T-helper 2 cell treated with Interferon-gamma antibody and Interleukin-4, amounts not matched to agents 5 μg/mL and 100 μg/mL, for 36 hours (primary cell): ENCODE results near the gene ARID1B.

Source experiments
- DNase-seq: peaks from one replicate; pipeline ENCODE4 v3.0.0; 2021; ENCODE audit warnings: low spot score
- H3K27ac Mint-ChIP-seq: one replicate; pipeline ENCODE4 v1.8.0; 2021; ENCODE audit warnings: mild to moderate bottlenecking, mixed read lengths
- H3K27me3 Mint-ChIP-seq: one replicate; pipeline ENCODE4 v1.8.0; 2021; ENCODE audit warnings: low read depth, mixed read lengths
- H3K36me3 Mint-ChIP-seq: one replicate; pipeline ENCODE4 v1.8.0; 2021; ENCODE audit warnings: low read depth, mixed read lengths
- H3K4me1 Mint-ChIP-seq: one replicate; pipeline ENCODE4 v1.8.0; 2021; ENCODE audit warnings: low read depth, mixed read lengths
- H3K4me3 Mint-ChIP-seq: one replicate; pipeline ENCODE4 v1.8.0; 2022; ENCODE audit warnings: mild to moderate bottlenecking, moderate library complexity, mixed read lengths
- H3K9me3 Mint-ChIP-seq: one replicate; pipeline ENCODE4 v1.8.0; 2021; ENCODE audit warnings: mixed read lengths

Gene ARID1B

GRCh38 chr6:156957931-156958547 lies 180.9 kb downstream of the ARID1B start:
- H3K27ac Mint-ChIP-seq, result peak overlapping the region; percentile 24

DNA sequence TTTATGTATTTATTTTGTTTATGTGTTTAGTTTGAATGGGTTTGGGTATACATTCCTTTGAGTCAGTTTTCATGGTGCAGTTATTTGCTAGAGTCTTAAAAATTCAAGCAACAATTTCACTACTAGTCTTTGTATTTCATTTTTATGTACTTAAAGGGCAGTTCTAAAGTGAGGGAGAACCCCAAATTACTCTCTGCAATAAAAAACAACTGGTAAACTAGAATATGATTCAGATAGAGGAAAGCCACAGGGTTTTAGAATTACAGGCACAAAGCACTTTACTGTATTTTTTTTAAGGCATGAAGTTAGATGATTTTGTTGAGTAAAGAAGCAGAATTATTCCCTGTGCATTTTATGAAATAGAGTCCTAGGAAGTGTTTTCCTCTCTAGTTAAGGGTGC lies 183.3 kb downstream of the ARID1B start:
- Mint-ChIP-seq H3K27ac (no peak overlapping the region), H3K4me3 (no peak overlapping the region)

More at GRCh38 chr6:156957931-156958547, 180.9 kb downstream of the ARID1B start:
- Mint-ChIP-seq H3K9me3 (no peaks in the 10 kb centered on the region), H3K36me3 (no peaks in the 10 kb centered on the region), H3K27me3 (no peaks in the 10 kb centered on the region), H3K4me1 (peaks cover 46% of the 10 kb centered on the region), H3K4me3 (no peak overlapping the region)
- DNase-seq, result no peak

DNA sequence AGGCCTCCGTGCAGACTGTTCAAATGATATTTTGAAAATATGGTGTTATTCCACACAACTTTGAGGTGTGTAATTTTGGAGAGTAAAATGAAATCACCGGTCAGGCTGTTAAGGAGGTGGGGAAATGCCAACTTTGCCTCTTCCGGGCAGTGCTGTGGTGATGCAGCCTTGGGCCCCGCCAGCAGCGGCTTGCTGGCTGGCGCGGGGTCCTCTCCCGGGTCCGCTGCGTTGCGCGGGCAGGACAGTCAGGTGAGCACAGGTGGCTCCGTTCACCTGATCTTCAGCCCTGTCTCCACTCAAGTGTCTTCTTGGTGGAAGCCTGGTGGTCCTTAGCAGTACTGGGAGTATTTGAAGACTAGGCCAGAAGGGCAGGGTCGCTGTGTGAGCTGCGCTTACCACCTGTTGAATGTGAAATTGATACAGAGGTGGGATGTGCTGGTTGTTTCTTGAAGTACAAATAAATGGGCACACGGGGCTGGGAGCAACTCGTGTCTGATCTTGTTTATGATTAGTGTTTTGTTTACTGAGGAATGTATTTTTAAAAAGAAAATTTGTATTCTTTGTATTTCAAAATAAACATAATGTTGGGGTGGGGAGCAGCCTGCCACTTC lies 184.2 kb downstream of the ARID1B start:
- DNase-seq, result no peak
- Mint-ChIP-seq H3K27me3 (no peaks in the 10 kb centered on the region), H3K4me3 (no peak overlapping the region), H3K27ac (no peak overlapping the region), H3K36me3 (no peaks in the 10 kb centered on the region), H3K4me1 (peaks cover 37% of the 10 kb centered on the region), H3K9me3 (no peaks in the 10 kb centered on the region)

More for the DNA sequence above, 183.3 kb downstream of the ARID1B start:
- Mint-ChIP-seq H3K27me3 (no peaks in the 10 kb centered on the region), H3K36me3 (no peaks in the 10 kb centered on the region), H3K4me1 (peaks cover 43% of the 10 kb centered on the region), H3K9me3 (no peaks in the 10 kb centered on the region)
- no peak for DNase-seq

DNA sequence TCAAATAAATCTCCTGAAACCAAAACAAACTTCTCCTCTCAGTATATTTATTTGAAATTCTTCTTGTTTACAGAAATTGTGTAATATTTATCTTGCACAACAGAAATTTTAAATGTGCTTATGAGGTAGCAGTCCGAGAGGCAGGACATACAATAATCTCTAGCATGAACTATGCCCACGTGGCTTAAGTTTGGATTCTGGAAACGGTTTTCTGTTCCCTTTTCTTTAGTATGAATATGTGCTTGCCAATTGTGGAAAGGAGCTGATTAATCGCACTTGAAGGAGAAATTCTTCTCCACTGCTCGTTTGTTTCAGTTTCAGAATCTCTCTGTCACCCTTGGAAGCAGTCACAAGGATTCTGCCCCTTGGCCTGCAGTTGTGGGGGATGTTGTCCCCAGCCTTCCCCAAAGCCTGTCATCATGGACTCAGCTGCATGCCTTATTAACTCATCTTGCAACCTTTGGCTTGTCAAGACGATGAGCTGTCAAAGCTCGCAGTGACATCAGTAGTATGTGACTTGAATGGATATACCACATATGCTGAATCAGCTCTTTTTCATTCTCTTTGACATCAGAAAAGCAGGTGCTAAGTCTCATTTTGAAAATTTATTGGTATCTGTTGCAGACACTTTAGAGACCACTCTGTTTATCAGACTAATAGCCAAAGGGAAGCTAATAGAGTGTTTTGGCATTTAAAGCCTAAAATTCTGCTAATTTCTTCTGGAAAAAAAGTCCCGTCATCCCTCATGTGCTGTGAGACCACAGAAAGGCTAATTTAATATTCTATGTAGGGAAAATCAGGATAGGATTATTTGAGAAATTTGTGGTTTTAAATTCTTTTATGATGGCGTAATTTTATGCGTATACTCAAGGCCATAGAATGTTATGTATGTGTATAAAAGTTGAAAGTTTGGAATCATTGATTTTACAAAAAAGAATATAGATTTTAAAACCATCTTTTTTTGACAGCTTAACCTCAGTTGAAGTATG lies 186.8 kb downstream of the ARID1B start:
- no peaks in the 10 kb centered on the region for H3K27me3 Mint-ChIP-seq
- no peak overlapping the region for H3K27ac Mint-ChIP-seq
- no peaks in the 10 kb centered on the region for H3K36me3 Mint-ChIP-seq
- H3K9me3 Mint-ChIP-seq, result no peaks in the 10 kb centered on the region
- no peak for DNase-seq
- peaks cover 18% of the 10 kb centered on the region for H3K4me1 Mint-ChIP-seq
- H3K4me3 Mint-ChIP-seq, result no peak overlapping the region

DNA sequence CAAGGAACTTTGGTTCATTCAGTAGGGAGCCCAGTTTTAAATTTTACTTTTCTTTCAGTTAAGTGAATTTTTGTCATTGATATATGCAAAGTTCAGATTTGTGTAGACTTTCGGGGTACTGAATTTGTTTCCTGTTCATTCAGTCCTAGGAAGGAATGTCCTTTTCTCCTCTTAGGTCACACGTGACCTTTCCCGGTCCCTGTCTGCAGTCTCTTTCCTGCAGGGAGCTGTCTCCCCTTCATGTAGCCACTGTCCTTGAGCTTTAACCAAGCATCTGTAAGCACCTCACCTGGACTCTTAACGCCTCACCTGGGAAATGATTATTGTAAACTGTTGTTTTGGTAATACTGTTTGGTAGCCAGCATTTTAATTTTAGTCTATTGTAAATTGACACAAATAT lies 190.7 kb downstream of the ARID1B start:
- Mint-ChIP-seq H3K27me3 (no peaks in the 10 kb centered on the region), H3K36me3 (no peaks in the 10 kb centered on the region), H3K4me1 (peaks cover 11% of the 10 kb centered on the region), H3K9me3 (no peaks in the 10 kb centered on the region), H3K4me3 (no peak overlapping the region), H3K27ac (no peak overlapping the region)
- no peak for DNase-seq

DNA sequence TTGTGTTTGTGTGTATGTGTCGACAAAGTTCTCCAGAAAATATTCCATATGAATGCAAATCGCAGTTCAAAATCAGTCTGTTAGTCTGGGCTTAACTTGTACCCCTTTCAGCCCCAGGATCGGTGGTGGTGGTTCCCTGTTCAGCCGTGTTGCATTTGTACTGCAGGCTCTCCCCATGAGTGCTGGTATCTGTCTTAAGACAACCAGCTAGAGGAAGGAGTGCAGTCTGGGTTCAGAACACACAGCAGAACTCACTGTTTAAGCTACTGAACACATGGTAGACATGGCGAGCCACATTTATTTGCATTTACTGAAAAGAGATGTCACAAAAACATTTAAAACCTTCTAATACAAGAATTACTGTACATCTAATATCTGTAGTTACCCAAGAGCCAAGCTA lies 192.1 kb downstream of the ARID1B start:
- peaks cover 12% of the 10 kb centered on the region for H3K4me1 Mint-ChIP-seq
- H3K27me3 Mint-ChIP-seq, result no peaks in the 10 kb centered on the region
- no peaks in the 10 kb centered on the region for H3K9me3 Mint-ChIP-seq
- no peak overlapping the region for H3K4me3 Mint-ChIP-seq
- no peak overlapping the region for H3K27ac Mint-ChIP-seq
- H3K36me3 Mint-ChIP-seq, result no peaks in the 10 kb centered on the region
- no peak for DNase-seq

GRCh38 chr6:156970595-156971112 lies 193.5 kb downstream of the ARID1B start:
- H3K27me3 Mint-ChIP-seq, result no peaks in the 10 kb centered on the region
- no peak overlapping the region for H3K27ac Mint-ChIP-seq
- H3K4me3 Mint-ChIP-seq, result no peak overlapping the region
- no peak for DNase-seq
- no peaks in the 10 kb centered on the region for H3K36me3 Mint-ChIP-seq
- peaks cover 3% of the 10 kb centered on the region for H3K9me3 Mint-ChIP-seq
- H3K4me1 Mint-ChIP-seq, result peaks cover 19% of the 10 kb centered on the region

DNA sequence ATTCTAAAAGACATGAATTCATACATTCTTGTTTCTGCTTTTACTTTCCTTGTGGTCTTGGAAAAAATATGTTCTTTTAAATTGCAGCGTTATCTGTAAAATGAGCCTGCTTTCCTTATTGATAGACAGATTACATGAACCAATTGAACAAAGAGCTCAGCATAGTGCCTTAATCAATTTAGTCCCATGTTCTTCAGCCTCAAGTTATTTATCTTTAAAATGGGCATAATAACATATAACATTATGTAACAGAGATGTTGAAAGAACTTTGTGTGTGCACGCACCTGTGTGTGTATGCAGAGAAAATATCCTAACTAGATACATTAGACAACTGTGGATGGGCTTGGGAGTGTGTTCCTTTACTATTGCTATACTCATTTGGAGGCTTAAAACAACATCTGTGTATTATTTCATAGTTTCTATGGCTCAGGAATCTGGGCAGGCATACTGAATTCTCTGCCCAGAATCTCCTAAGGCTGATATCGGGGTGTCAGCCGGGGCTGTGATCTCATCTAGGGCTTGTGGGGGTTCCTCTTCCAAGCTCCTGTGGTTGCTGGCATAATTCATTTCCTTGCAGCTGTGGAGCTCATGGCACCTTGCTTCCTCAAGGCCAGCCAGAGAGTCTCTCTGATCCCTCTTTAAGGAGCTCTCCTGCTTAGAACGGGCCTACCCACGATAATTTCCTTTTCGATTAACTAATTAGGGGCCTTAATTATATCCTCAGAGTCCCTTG lies 194.1 kb downstream of the ARID1B start:
- H3K27ac Mint-ChIP-seq, result no peak overlapping the region

DNA sequence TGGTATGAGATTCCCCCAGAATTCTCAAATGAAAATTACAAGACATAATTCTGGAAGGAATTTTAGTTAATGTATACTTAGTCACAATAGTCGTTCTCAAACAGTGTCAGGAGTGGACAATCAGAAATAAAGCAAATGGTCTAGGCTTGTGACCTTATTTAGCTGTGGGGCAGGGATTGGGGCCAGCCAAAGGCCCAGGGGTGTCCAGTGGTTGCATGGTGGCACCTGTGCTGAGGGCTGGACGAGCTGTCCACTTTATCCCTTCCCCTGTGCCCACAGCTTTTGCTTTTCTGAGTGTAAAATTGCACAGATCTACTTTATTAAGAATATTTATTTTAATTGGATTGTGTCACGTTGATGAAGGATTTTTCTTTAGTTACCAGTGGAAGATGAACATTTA lies 195.0 kb downstream of the ARID1B start:
- no peak for DNase-seq
- peaks cover 3% of the 10 kb centered on the region for H3K9me3 Mint-ChIP-seq
- peaks cover 1% of the 10 kb centered on the region for H3K36me3 Mint-ChIP-seq
- H3K27ac Mint-ChIP-seq, result no peak overlapping the region
- H3K4me1 Mint-ChIP-seq, result peaks cover 28% of the 10 kb centered on the region
- no peaks in the 10 kb centered on the region for H3K27me3 Mint-ChIP-seq
- no peak overlapping the region for H3K4me3 Mint-ChIP-seq

More for the DNA sequence above, 194.1 kb downstream of the ARID1B start:
- Mint-ChIP-seq H3K36me3 (no peaks in the 10 kb centered on the region), H3K9me3 (peaks cover 3% of the 10 kb centered on the region), H3K4me1 (peaks cover 22% of the 10 kb centered on the region), H3K27me3 (no peaks in the 10 kb centered on the region), H3K4me3 (no peak overlapping the region)
- DNase-seq, result no peak

GRCh38 chr6:156974830-156975261 lies 197.7 kb downstream of the ARID1B start:
- Mint-ChIP-seq H3K9me3 (peaks cover 3% of the 10 kb centered on the region), H3K36me3 (peaks cover 1% of the 10 kb centered on the region), H3K4me1 (peaks cover 39% of the 10 kb centered on the region), H3K27ac (peak overlapping the region; percentile 72), H3K4me3 (peak overlapping the region; percentile 58), H3K27me3 (no peaks in the 10 kb centered on the region)
- no peak for DNase-seq

DNA sequence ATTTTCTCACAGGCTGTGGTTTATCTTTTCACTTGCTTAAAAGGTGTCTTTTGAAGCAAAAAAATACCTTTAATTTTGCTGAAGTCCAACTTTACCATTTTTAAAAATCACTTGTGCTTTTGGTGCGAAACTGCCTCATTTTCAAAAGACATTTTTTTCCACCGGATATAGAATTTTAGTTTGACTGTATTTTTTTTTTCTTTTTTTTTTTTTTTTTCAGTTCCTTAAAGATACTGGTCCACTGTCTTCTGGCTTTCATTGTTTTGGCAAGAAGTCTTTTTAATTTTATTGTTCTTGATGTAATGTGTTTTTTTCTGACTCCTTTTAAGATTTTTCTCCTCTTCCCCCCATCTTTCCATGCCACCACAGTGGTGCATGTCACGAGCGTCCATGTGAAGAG lies 198.2 kb downstream of the ARID1B start:
- Mint-ChIP-seq H3K4me1 (peaks cover 39% of the 10 kb centered on the region), H3K27ac (peak overlapping the region; percentile 71), H3K9me3 (peaks cover 3% of the 10 kb centered on the region), H3K36me3 (peaks cover 1% of the 10 kb centered on the region), H3K4me3 (peak overlapping the region; percentile 78), H3K27me3 (no peaks in the 10 kb centered on the region)
- DNase-seq, result no peak

DNA sequence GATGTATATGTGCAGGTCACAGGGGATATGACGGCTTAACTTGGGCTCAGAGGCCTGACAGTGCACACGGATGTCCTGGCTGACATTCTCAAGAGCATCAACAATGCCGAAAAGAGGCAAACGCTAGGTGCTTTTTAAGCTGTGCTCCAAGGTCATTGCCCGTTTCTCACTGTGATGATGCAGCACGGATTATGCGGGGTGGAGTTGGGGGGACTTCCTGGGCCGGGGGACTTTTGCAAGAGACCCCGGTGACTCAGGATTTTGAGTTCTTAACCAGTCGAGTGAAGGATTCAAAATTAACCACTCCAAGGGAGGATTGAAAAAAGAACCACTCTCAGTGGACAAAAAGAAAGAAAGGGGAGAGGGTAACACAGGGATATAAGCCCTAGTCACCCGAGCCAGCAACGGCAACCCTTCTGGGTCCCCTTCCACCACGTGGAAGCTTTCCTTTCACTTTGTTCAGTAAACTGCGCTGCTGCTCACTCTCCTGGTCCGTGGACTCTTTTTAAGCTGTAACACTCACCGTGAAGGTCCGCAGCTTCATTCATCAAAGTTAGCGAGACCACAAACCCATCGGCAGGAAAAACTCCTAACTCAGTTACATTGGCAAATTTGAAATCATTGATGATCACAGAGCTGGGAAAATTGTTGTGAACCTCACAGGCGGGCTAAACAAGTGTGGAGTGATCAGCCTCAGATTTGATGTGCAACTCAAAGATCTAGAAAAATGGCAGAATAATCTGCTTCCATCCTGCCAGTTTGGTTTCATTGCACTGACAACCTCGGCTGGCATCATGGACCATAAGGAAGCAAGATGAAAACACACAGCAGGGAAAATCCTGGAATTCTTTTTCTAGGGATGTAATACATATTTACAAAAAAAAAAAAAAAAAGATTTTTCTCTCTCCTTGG lies 199.3 kb downstream of the ARID1B start:
- H3K27ac Mint-ChIP-seq, result peak overlapping the region; percentile 71
- H3K36me3 Mint-ChIP-seq, result peaks cover 1% of the 10 kb centered on the region
- no peaks in the 10 kb centered on the region for H3K27me3 Mint-ChIP-seq
- H3K9me3 Mint-ChIP-seq, result peaks cover 3% of the 10 kb centered on the region
- peaks cover 39% of the 10 kb centered on the region for H3K4me1 Mint-ChIP-seq
- DNase-seq, result no peak
- peak overlapping the region; percentile 78 for H3K4me3 Mint-ChIP-seq
